ENCODE results near the gene CAMSAP2. TPM values are rescaled to one million over a fixed set of nuclear protein-coding genes. Genes with fewer than 3 reads are reported as not detected.

CAMSAP2 gene
- polyA plus RNA-seq, 3 donors = 41.6 to 42.7 (median 41.7) TPM

DNA sequence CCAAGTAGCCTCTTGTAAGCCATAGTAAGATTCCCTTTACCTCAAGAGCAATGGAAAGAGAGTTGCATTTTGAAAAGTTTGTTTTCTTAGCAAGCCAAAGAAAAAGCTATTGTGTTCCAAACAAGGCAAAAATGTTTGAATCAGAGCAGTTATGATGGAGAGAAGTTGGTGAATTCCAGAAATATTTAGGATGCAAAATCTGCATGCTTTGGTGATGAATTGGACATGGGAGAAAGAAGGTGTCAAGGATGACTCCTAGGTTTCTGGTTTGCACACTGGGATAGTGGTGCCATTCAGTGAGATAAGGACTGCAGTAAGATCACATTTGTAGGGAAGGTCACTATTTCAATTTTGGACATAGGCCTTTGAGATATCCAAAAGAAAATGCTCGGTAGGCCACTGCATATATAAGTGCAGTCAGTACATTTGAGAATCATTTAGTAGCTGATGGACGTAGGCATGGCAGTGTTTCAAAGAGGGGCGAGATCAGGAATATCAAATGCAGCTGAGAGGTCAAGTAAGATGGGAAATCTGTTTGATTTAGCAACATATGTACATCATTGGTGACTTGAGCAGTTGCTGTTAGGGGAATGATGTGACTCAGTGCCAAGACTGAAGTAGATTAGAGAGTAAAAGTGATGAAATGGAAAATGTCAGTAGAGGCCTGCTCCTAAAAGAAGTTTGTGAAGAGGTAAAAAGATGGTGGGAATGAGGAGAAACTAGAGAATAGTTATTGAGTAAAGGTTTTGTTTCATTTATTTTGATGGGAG, 100.2 kb downstream of the CAMSAP2 start:
- DNase-seq (ENCODE audit: low read depth in 3 of 3, low spot score in 2 of 3) = no peak

DNA sequence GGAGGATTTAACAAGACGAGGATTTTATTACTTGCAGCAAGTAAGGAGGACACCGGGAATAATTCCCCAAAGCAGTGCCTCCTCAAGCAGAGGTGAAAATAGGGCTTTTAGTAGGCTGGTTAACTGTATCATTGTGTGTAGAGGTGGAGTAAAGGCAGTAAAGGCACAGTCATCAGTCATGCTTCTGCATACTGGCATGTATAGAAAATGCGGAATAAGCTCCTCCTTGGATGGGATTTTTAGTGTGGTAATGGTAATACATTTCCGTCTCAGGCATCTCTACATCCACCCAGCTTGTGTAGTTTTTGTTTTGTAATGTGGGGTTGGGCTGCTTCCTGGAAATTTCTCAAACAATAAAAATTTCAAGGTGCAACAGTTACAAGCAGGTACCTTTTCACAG, 106.7 kb downstream of the CAMSAP2 start:
- DNase-seq (ENCODE audit: low read depth in 3 of 3, low spot score in 2 of 3) = no peak

DNA sequence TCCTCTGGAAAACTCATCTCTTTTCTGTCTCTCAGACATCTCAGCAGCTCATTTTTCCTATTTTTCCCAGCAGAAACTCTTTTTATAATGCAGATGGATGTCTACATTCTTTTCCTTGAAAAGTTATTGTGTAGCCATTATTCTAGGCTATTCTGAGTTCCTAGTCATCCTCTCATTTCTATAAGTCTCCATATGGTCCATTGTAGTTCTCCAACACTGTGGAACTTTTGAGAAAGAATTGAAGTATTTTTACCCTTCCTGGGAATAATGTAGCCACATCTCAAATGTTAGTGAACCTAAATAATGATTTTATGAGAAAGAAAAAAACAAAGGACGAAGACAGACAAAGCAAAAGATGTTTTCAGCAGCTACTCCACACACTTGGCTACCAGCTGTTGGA, 107.7 kb downstream of the CAMSAP2 start:
- DNase-seq (ENCODE audit: low read depth in 3 of 3, low spot score in 2 of 3) = no peak

DNA sequence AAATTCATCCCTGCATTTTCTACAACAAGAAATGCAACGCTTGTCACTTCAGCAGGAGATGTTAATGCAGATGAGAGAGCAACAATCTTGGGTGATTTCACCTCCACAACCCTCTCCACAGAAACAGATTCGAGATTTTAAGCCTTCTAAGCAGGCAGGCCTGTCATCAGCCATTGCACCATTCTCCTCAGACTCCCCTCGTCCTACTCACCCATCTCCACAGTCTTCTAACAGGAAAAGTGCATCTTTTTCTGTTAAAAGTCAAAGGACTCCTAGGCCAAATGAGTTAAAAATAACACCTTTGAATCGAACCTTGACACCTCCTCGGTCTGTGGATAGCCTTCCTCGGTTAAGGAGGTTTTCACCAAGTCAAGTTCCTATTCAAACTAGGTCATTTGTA, 110.7 kb downstream of the CAMSAP2 start:
- DNase-seq (ENCODE audit: low read depth in 3 of 3, low spot score in 2 of 3) = no peak

DNA sequence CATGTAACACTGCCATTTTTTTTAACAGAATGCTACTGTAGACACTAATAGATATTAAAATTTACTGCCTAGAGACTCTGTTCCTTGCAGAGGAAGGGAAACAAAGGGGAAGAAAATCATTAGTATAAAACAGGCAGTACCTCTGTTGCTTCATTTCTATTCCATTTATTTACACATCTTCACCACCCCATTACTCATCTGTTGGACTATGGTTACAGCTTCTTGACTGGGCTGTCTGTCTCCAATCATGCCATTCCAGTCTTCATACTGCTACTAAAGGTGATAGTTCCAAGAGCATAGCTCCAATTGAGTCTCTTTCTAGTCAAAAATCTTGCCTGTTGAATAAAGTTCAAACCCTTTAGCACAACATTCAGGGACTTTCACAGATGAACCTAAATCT, 111.9 kb downstream of the CAMSAP2 start:
- DNase-seq (ENCODE audit: low read depth in 3 of 3, low spot score in 2 of 3) = no peak

DNA sequence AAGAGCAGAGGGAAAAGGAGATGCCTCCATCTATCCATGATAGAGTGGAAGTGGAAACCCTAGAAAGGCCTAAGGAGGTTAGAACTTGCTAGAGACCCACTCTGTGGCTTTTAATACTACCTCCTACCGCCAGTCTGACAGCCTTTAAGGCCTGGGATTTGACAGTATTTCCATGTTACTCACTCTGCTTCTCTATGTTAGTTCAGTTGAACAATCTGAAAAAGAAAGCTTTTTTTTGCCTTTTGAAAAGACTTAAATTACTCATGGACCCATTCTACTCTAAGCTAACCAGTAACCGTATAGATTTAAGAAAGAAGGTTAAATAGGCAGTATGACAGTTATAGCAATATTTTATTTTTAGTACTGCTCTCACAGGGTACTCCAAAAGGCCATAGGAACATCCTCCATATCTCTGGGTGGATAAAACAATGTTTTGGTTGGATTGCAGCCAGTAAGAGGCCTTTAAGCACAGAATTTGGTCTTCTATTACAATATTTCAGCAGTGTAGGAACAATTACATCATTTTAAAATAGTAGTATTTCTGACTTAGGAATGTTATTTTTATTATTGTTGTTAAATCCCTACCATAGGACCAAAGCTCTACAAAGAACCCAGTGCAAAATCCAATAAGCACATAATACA, 118.1 kb downstream of the CAMSAP2 start:
- DNase-seq (ENCODE audit: low read depth in 3 of 3, low spot score in 2 of 3) = no peak

DNA sequence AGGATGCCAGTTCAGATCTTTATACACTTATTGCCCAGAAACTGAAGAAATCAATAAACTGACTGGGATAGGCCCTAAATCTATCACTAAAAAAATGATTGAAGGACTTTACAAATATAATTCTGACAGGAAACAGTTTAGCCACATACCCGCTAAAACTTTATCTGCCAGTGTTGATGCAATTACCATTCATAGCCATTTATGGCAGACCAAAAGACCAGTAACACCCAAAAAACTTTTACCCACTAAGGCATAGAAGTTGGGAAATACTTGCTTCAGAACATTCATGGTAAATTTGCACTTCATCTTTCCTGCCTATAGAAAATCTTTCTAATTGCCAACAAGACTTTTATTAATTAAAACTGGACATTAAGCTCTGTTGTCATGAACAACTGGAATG, 119.1 kb downstream of the CAMSAP2 start:
- DNase-seq (ENCODE audit: low read depth in 3 of 3, low spot score in 2 of 3) = no peak

DNA sequence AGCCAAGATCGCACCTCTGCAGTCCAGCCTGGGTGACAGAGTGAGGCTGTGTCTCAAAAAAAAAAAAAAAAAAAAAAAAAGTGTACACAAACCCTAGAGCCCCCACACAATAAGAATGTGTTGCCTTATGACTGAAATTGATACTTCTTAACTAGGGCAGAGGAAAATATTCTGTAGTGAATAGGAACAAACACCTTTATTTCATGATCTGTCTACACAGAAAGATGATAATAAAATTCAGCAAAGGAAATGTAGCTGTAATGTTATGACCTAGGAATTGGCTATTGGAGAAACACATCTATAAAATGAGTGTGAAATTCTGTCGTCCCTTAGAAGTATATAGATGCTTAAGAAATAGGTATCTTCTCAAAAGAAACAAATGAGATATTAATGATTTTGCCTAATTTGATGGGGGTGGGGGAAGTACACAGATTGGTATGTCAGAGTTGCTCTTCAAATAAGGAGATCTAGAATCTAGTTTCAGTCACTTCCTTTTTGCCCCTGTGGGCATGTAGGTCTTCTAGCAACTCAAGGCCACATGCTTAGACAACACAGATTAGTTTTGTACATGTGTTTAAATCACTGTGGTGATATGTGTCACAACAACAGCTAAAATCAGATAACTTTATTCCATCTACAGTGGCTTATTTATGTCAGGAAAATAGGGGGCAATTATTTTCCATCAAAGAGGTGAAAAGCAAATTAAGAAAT, 123.4 kb downstream of the CAMSAP2 start:
- DNase-seq (ENCODE audit: low read depth in 3 of 3, low spot score in 2 of 3) = no peak

DNA sequence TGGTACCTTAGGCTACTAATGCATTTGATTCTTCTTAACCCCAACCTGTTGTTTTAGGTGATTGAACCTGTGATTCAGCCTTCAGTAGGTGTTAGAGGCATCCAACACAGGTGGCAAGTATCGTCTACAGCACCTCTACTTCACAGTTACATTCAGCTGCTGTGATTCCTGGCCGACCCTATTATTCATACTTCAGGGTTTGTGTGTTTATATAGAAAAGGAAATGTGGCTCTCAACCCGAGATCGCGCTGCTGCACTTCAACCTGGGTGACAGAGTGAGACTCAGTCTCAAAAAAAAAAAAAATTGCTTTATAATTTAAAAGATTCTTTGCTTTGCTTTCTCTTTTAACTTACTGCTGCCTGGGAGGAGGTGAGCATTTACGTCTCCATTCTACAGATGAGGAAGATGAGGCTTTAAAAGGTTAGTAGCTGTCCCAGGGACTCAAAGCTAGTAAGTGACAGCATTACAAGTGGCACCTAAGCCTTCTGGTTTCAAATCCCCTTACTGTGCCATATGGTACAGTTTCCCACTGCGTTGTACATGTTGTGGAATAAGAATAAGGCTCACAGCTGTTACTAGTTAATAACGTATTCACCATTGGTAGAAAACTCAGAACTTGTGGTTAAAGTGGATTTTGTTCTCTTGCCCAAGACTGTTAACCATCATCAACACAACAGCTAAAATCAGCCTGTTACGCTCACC, 124.2 kb downstream of the CAMSAP2 start:
- DNase-seq (ENCODE audit: low read depth in 3 of 3, low spot score in 2 of 3) = no peak

DNA sequence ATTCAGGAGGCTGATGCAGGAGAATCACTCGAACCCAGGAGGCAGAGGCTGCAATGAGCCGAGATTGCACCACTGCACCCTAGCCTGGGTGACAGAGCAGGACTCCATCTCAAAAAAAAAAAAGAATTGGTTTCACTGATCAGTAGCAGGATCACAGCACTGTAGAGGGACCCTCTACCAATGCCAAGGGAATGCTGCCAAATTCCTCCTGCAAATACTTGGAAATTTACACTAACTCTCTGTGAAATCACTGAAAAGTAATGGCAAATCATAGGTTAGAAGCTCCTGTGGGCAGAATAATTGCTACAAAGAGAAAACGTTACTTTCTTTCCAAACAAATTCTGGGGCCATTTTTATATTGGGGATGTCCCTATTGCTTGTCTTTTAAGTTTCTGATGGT, 127.4 kb downstream of the CAMSAP2 start:
- no peak for DNase-seq (ENCODE audit: low read depth in 3 of 3, low spot score in 2 of 3)

DNA sequence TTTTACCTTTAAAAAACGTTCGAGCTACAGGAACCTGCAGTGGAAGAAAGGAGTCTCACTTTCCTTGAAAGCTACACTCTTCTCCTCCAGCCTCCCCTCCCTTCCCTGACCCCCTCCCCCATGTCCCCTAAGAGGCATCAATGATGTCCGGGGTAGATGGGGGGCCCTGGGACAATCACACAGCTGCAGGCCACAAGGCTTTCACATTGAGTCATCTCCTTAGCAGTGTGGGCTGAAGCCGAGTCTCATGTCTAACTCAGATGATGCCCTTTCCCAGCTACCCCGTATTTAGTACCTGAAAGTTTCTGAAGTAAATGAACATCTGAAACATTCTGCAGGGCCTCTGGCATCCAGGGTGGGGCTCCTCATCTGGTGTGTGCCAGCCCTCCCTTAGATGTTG, 127.8 kb downstream of the CAMSAP2 start:
- DNase-seq (ENCODE audit: low read depth in 3 of 3, low spot score in 2 of 3) = no peak

DNA sequence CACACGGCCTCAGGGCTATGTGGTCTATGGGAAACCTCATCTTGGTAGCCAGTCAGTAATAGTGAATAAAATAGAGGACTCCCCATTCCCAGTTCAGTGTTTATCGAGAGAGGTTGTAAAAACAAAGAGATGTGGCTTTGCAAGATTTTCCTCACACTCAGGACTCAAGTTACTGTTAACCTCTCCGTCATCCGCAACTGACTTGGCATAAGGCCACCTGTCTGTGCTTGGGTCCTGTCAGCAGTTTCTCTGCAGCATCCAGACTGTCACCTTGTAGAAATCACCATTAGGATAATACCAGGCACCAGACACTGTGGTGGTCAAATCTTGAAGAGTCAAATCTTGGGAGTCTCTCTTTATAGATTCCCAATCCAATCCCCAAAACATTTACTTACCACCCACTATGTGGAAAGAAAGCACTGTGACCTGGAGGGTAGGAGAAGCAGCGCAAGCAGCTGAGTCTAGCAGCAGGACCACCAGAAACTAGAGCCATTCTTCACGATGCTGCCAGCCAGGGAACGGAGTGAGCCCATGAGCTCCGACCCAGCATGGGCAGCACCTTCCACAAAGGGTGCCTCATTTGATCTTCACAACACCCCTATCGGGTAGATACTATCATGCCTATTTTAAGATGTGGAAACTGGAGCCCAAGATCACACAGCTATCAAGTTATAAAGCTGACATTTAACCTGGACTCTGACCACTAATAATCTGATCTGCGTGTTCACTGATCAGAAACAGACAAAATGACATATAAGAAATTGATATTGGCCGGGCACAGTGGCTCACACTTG, 128.5 kb downstream of the CAMSAP2 start:
- DNase-seq (ENCODE audit: low read depth in 3 of 3, low spot score in 2 of 3) = no peak

DNA sequence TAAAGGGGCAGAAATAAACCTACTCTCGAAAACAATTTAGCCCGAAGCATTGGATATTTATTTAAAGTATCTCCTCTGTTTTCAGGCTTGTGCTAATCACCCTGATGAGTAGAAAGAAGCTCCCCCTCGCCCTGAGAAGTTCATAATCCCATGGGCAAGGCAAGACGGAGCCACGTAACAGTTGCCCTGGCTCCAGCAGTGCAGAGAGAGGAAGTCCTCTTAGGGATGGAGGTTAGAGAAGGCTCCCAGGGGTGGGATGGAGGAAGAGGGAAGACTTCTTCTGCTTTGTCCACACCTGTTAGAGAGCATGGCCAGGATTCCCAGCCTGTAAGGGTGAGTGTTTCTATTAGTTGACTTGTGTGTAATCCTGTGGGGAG, 130.7 kb downstream of the CAMSAP2 start:
- no peak for DNase-seq (ENCODE audit: low read depth in 3 of 3, low spot score in 2 of 3)

DNA sequence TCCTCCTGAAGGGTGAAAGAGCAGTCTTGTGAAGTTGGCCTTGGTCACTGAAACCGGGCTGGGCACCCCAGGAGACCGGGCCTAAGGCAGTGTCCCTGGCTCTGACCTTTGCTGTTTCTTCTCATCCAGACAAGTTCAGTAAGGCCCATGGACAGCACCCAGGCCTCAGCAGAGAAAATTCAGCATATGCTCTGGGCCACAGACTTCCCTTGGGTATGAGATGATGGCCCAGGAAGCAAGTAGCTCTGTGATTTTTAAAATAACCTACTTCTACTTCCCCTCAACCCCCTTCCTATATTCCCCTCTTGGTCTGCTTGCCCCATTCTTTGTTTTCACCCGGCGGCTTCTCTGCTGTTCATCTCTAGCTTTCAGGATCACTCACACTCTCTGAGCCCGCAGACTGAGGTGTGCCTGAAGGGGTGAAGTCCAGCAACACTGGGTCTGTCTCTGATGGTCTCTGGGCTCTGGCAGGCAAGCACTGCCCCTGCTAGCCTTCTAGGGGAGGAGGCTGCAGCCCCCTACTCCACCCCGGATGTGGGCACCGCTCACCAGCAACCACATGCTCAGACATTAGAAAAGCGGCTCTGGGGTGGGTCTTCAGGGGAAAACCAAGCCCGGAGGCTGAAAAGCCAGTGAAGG, 131.2 kb downstream of the CAMSAP2 start:
- no peak for DNase-seq (ENCODE audit: low read depth in 3 of 3, low spot score in 2 of 3)

DNA sequence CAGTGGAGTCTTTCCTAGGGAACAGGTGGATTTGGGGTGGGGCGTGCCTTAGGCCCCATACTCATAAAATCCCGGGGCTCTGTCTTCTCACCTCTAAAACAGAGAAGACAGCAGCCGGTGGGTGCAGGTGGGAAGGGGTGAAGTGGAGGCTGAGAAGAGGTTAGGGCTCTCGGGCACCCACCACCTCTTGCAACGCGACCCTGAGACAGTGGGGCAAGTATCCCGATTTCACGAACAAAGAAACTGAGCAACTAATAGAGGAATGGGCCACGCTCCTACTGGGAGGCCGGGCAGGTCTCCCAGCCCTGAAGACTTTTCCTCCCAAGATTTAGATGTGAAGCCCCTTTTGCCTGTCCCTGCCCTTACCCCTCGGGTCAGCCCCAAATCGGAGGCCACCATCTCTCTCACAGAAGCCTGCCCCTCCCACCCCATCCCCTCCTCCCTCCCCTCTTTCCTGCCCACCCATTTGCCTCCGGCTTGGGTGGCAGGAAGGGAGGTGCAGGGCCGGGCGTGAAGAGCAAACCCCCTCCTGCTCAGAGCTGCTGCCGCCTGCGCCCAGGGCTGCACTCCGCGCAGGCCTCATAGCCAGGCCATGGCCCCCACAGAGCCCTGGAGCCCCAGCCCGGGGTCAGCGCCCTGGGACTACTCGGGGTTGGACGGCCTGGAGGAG, 133.9 kb downstream of the CAMSAP2 start, which contains the start of gene GPR25:
Gene GPR25, plus strand, starts transcription at position 536 of the 670 bp plus-strand sequence. Its CDS starts 57 bp downstream, at position 593.
- no peak for DNase-seq (ENCODE audit: low read depth in 3 of 3, low spot score in 2 of 3)

DNA sequence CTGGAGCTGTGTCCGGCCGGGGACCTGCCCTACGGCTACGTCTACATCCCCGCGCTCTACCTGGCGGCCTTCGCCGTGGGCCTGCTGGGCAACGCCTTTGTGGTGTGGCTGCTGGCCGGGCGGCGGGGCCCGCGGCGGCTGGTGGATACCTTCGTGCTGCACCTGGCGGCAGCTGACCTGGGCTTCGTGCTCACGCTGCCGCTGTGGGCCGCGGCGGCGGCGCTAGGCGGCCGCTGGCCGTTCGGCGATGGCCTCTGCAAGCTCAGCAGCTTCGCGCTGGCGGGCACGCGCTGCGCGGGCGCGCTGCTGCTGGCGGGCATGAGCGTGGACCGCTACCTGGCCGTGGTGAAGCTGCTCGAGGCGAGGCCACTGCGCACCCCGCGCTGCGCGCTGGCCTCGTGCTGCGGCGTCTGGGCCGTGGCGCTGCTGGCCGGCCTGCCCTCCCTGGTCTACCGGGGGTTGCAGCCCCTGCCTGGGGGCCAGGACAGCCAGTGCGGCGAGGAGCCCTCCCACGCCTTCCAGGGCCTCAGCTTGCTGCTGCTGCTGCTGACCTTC, 134.5 kb downstream of the CAMSAP2 start:
- no peak for DNase-seq (ENCODE audit: low read depth in 3 of 3, low spot score in 2 of 3)

DNA sequence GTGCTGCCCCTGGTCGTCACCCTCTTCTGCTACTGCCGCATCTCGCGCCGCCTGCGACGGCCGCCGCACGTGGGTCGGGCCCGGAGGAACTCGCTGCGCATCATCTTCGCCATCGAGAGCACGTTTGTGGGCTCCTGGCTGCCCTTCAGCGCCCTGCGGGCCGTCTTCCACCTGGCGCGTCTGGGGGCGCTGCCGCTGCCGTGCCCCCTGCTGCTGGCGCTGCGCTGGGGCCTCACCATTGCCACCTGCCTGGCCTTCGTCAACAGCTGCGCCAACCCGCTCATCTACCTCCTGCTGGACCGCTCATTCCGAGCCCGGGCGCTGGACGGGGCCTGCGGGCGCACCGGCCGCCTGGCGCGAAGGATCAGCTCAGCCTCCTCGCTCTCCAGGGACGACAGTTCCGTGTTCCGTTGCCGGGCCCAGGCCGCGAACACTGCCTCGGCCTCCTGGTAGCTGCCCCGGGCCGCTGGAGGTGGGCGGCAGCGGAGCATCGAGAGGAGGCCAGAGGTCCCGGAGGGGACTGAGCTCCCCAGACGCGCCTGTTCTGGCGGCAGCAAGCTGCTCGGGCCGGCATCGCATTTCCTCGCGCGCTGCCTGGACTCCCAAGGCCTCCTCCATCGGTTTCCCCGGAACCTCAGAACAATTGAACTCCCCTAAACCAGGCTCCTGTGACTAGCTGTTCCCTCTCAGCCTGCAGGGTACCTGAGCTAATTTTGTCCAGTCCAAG, 135.1 kb downstream of the CAMSAP2 start:
- DNase-seq (ENCODE audit: low read depth in 3 of 3, low spot score in 2 of 3) = no peak

DNA sequence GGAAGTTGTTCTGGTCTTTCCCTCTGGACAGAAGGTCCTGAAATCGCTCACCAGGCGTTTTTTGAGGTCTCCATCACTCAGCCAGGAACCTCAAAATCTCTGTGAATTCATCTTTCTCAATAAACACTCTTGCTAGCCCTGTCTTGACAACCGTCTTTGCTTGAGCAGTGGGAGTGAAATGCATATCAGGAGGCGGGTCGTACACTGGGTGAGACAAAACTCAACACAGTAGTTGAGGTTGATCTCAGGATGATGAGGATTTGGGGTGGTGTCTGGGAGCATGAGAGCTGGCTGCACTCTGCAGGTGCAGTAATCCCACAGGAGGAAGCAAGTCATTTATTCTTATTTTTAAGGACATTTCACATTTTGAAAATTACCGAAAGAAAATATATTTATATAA, 136.0 kb downstream of the CAMSAP2 start:
- DNase-seq (ENCODE audit: low read depth in 3 of 3, low spot score in 2 of 3) = no peak
